Activated B cell treated with CpG ODN at 0.5 μM for 24 hours (primary cell): ENCODE measurements around the gene TCERG1L. TPM values are rescaled to one million over a fixed set of nuclear protein-coding genes. Genes with fewer than 3 reads are reported as not detected.

Experiments used
- ATAC-seq: fragments of 200-7000 bp; cut with Tn5 transposase; one replicate; pipeline ENCODE4 v1.10.0; 2021; ENCODE audit warnings: low read depth, mild to moderate bottlenecking, moderate library complexity
- CTCF ChIA-PET: fragments of 350-600 bp; sonication (Branson Sonifier 250); formaldehyde crosslinking; loops from one replicate; lab custom pipeline; 2021; ENCODE audit warnings: antibody characterized with exemption; lab: Charles Lee
- POLR2A ChIA-PET: fragments of 350-600 bp; sonication (Branson Sonifier 250); formaldehyde crosslinking; loops from one replicate; lab custom pipeline; 2021; ENCODE audit warnings: antibody characterized with exemption; lab: Charles Lee
- DNase-seq: peaks from one replicate; pipeline ENCODE4 v3.0.0; 2022
- H3K27ac Mint-ChIP-seq: one replicate; pipeline ENCODE4 v1.8.0; 2020; ENCODE audit warnings: mixed read lengths
- H3K27me3 Mint-ChIP-seq: one replicate; pipeline ENCODE4 v1.8.0; 2021; ENCODE audit warnings: mixed read lengths
- H3K36me3 Mint-ChIP-seq: one replicate; pipeline ENCODE4 v1.8.0; 2021; ENCODE audit warnings: low read depth, mixed read lengths
- H3K4me1 Mint-ChIP-seq: one replicate; pipeline ENCODE4 v1.8.0; 2021; ENCODE audit warnings: mixed read lengths
- H3K4me3 Mint-ChIP-seq: one replicate; pipeline ENCODE4 v1.8.0; 2020; ENCODE audit warnings: mild to moderate bottlenecking, mixed read lengths
- H3K9me3 Mint-ChIP-seq: one replicate; pipeline ENCODE4 v1.8.0; 2020; ENCODE audit warnings: mixed read lengths
- CTCF ChIP-seq: fragments of 200-600 bp; IDR thresholded peaks from one replicate; pipeline ENCODE4 v1.8.0; 2022; ENCODE audit warnings: antibody characterized with exemption, mild to moderate bottlenecking
- intact Hi-C: fragments of 100-400 bp; cut with micrococcal nuclease; formaldehyde crosslinking; loops from one replicate; pipeline ENCODE4 v1.15.1; 2024
- total RNA-seq: library from RNA; stranded (reverse); gene quantifications from 2 replicates; pipeline ENCODE4 v1.2.3, GENCODE V29; 2022

TCERG1L gene
- total RNA-seq, 1 donor from 2014 or later = not detected

GRCh38 chr10:131200856-131201470 is 110.6 kb downstream of the TCERG1L start:
- POLR2A ChIA-PET = no interaction called here
- ATAC-seq (no peak), DNase-seq (no peak)
- CTCF ChIA-PET = no interaction called here
- TF ChIP-seq CTCF = no peak
- Mint-ChIP-seq H3K36me3 (no peaks in the 10 kb centered on the region), H3K4me1 (no peaks in the 10 kb centered on the region), H3K4me3 (no peak overlapping the region), H3K27ac (no peak overlapping the region), H3K9me3 (no peaks in the 10 kb centered on the region), H3K27me3 (no peaks in the 10 kb centered on the region)
- intact Hi-C loops = no loop called here

GRCh38 chr10:131199646-131200045 is 111.9 kb downstream of the TCERG1L start:
- no peaks in the 10 kb centered on the region for H3K9me3 Mint-ChIP-seq
- H3K36me3 Mint-ChIP-seq = no peaks in the 10 kb centered on the region
- no peaks in the 10 kb centered on the region for H3K27me3 Mint-ChIP-seq
- no peak overlapping the region for H3K27ac Mint-ChIP-seq
- ChIA-PET CTCF (no interaction called here), POLR2A (no interaction called here)
- intact Hi-C loops = no loop called here
- ATAC-seq (no peak), DNase-seq (no peak)
- no peak for TF ChIP-seq CTCF
- no peak overlapping the region for H3K4me3 Mint-ChIP-seq
- no peaks in the 10 kb centered on the region for H3K4me1 Mint-ChIP-seq

GRCh38 chr10:131198843-131199242 is 112.7 kb downstream of the TCERG1L start:
- Mint-ChIP-seq H3K4me1 (no peaks in the 10 kb centered on the region), H3K36me3 (no peaks in the 10 kb centered on the region), H3K27me3 (no peaks in the 10 kb centered on the region), H3K4me3 (no peak overlapping the region), H3K27ac (no peak overlapping the region), H3K9me3 (no peaks in the 10 kb centered on the region)
- ChIA-PET POLR2A (no interaction called here), CTCF (no interaction called here)
- intact Hi-C loops = no loop called here
- no peak for TF ChIP-seq CTCF
- ATAC-seq = no peak
- no peak for DNase-seq

- no peak for DNase-seq
- Mint-ChIP-seq H3K36me3 (no peaks in the 10 kb centered on the region), H3K27me3 (no peaks in the 10 kb centered on the region), H3K9me3 (no peaks in the 10 kb centered on the region), H3K27ac (no peak overlapping the region), H3K4me1 (no peaks in the 10 kb centered on the region), H3K4me3 (no peak overlapping the region)
- no peak for TF ChIP-seq CTCF
- CTCF ChIA-PET = no interaction called here
- POLR2A ChIA-PET = no interaction called here
- no peak for ATAC-seq
- intact Hi-C loops = no loop called here
These were observed 113.1 kb downstream of the TCERG1L start for GRCh38 chr10:131198401-131198800.

GRCh38 chr10:131196176-131196885 is 115.2 kb downstream of the TCERG1L start:
- no peak for TF ChIP-seq CTCF
- no peaks in the 10 kb centered on the region for H3K27me3 Mint-ChIP-seq
- no peak overlapping the region for H3K4me3 Mint-ChIP-seq
- CTCF ChIA-PET = no interaction called here
- H3K9me3 Mint-ChIP-seq = peaks cover 6% of the 10 kb centered on the region
- no peak overlapping the region for H3K27ac Mint-ChIP-seq
- intact Hi-C loops = no loop called here
- no peak for ATAC-seq
- POLR2A ChIA-PET = no interaction called here
- no peaks in the 10 kb centered on the region for H3K36me3 Mint-ChIP-seq
- no peaks in the 10 kb centered on the region for H3K4me1 Mint-ChIP-seq
- DNase-seq = no peak
